ENCODE measurements around the gene PHTF2. TPM values are rescaled to one million over a fixed set of nuclear protein-coding genes. Genes with fewer than 3 reads are reported as not detected.

PHTF2 gene
- total and polyA plus RNA-seq, 2 donors (not counting 3 experiments of a cell fraction or from before 2014, with no cell fraction given) = 13.3 to 21.4 TPM

- H4K20me1 ChIP-seq (replicated peaks; ENCODE audit: control insufficient read depth, extremely low read depth, insufficient read depth, low read length) = no peaks in the 10 kb centered on the region
- no peak for TF ChIP-seq FOS (IDR thresholded peaks at IDR 0.05; ENCODE audit: borderline replicate concordance, insufficient read depth, low read length)
- intact Hi-C loops (cut with micrococcal nuclease) (no loop called here), dilution Hi-C loops (cut with MboI; ENCODE audit: extremely low pct_ligation_motif_present, low sequenced_read_pairs) (no loop called here)
- ChIA-PET CTCF (interaction anchor here (2.1 kb wide), 1 partner anchor 39 kb away, joined by 4 read pairs; no protein-coding TSS in a partner anchor), POLR2A (no interaction called here)
- H3K4me2 ChIP-seq (ENCODE audit: insufficient read depth, low read length) = no peak overlapping the region
- no peaks in the 10 kb centered on the region for H3K27me3 ChIP-seq (ENCODE audit: control insufficient read depth in 2 of 2, insufficient read depth in 2 of 2, low read length in 2 of 2)
- no peak overlapping the region for H3K27ac ChIP-seq (ENCODE audit: insufficient read depth, low read depth, low read length)
- H3K9ac ChIP-seq (replicated peaks; ENCODE audit: extremely low read depth, insufficient read depth, low read length) = no peak overlapping the region
- no peak overlapping the region for H2AFZ ChIP-seq (ENCODE audit: low read depth, low read length)
- no peaks in the 10 kb centered on the region for H3K36me3 ChIP-seq (ENCODE audit: control insufficient read depth in 2 of 2, extremely low read depth in 1 of 2, insufficient read depth in 2 of 2, low read length in 2 of 2)
- no peak overlapping the region for H3K4me3 ChIP-seq (replicated peaks in 1 of 3; ENCODE audit: insufficient read depth in 1 of 3, low read depth in 1 of 3, low read length in 3 of 3)
- H3K79me2 ChIP-seq (ENCODE audit: control insufficient read depth, insufficient read depth, low read length) = peaks cover 2% of the 10 kb centered on the region
- no peaks in the 10 kb centered on the region for H3K9me3 ChIP-seq (replicated peaks; ENCODE audit: control insufficient read depth, insufficient read depth, low read length)
- no peak for DNase-seq (ENCODE audit: low read depth, low spot score)
- no peaks in the 10 kb centered on the region for H3K9me1 ChIP-seq (replicated peaks; ENCODE audit: control insufficient read depth, extremely low read depth, insufficient read depth, low read length)
- no peak for FAIRE-seq
- BruUV-seq (replicated peaks) = no TSS peak
- H3K4me1 ChIP-seq (ENCODE audit: control insufficient read depth, extremely low read depth, insufficient read depth, low read length) = peaks cover 15% of the 10 kb centered on the region
Measured at GRCh38 chr7:77838929-77839491, 40.4 kb downstream of the PHTF2 start.

- intact Hi-C loops (cut with micrococcal nuclease) = no loop called here
- Histone ChIP-seq H2AFZ (ENCODE audit: low read depth, low read length) (no peak overlapping the region), H3K9ac (replicated peaks; ENCODE audit: extremely low read depth, insufficient read depth, low read length) (no peak overlapping the region), H3K9me1 (replicated peaks; ENCODE audit: control insufficient read depth, extremely low read depth, insufficient read depth, low read length) (no peaks in the 10 kb centered on the region), H3K4me3 (replicated peaks in 1 of 3; ENCODE audit: insufficient read depth in 1 of 3, low read depth in 1 of 3, low read length in 3 of 3) (no peak overlapping the region), H3K36me3 (ENCODE audit: control insufficient read depth in 2 of 2, extremely low read depth in 1 of 2, insufficient read depth in 2 of 2, low read length in 2 of 2) (no peaks in the 10 kb centered on the region), H4K20me1 (replicated peaks; ENCODE audit: control insufficient read depth, extremely low read depth, insufficient read depth, low read length) (no peaks in the 10 kb centered on the region), H3K27ac (ENCODE audit: insufficient read depth, low read depth, low read length) (no peak overlapping the region), H3K79me2 (ENCODE audit: control insufficient read depth, insufficient read depth, low read length) (peaks cover 2% of the 10 kb centered on the region), H3K4me2 (ENCODE audit: insufficient read depth, low read length) (no peak overlapping the region), H3K27me3 (ENCODE audit: control insufficient read depth in 2 of 2, insufficient read depth in 2 of 2, low read length in 2 of 2) (no peaks in the 10 kb centered on the region), H3K4me1 (ENCODE audit: control insufficient read depth, extremely low read depth, insufficient read depth, low read length) (peaks cover 9% of the 10 kb centered on the region), H3K9me3 (replicated peaks; ENCODE audit: control insufficient read depth, insufficient read depth, low read length) (no peaks in the 10 kb centered on the region)
- dilution Hi-C loops (cut with MboI; ENCODE audit: extremely low pct_ligation_motif_present, low sequenced_read_pairs) = no loop called here
- no TSS peak for BruUV-seq (replicated peaks)
- TF ChIP-seq GATA2 (IDR thresholded peaks at IDR 0.05; ENCODE audit: insufficient read depth, insufficient read length, low read depth, low read length) (no peak), POLR2AphosphoS5 (IDR thresholded peaks at IDR 0.05; ENCODE audit: insufficient read depth, low read depth, low read length) (no peak)
- TF ChIP-seq, protein P1, sequence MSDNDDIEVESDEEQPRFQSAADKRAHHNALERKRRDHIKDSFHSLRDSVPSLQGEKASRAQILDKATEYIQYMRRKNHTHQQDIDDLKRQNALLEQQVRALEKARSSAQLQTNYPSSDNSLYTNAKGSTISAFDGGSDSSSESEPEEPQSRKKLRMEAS (IDR thresholded peaks at IDR 0.05; ENCODE audit: insufficient read depth, insufficient read length) = no peak
- CTCF ChIA-PET = interaction anchor here (2.1 kb wide), 1 partner anchor 39 kb away, joined by 4 read pairs; no protein-coding TSS in a partner anchor
- POLR2A ChIA-PET = no interaction called here
- no peak for FAIRE-seq
- no peak for DNase-seq (ENCODE audit: low read depth, low spot score)
Measured at GRCh38 chr7:77839919-77840318, 41.3 kb downstream of the PHTF2 start.
